Measurements from ENCODE around the gene SBF2.
"Not testable (repeated sequence)": the region's sequence is repeated elsewhere in the genome, so short reads cannot be mapped to it uniquely, and the experiment has no call there.

Gene SBF2

GRCh38 chr11:9745411-9746211 is 548.4 kb downstream of the SBF2 start:
- H3K4me3 ChIP-seq (ENCODE audit: low read depth, low read length) = no peak overlapping the region
- in situ Hi-C loops (cut with HindIII; ENCODE audit: low sequenced_read_pairs) = loop anchor here (10.0 kb wide), 1 partner anchor 71 kb away; no protein-coding TSS in a partner anchor
- no peak for DNase-seq (ENCODE audit: low read depth)

GRCh38 chr11:9743512-9743911 is 550.5 kb downstream of the SBF2 start:
- DNase-seq (ENCODE audit: low read depth); H3K4me3 ChIP-seq (ENCODE audit: low read depth, low read length): not testable (repeated sequence)
- in situ Hi-C loops (cut with HindIII; ENCODE audit: low sequenced_read_pairs) = loop anchor here (10.0 kb wide), 1 partner anchor 69 kb away; no protein-coding TSS in a partner anchor

More at GRCh38 chr11:9745411-9746211, 548.4 kb downstream of the SBF2 start:
- TF ChIP-seq, protein P1, sequence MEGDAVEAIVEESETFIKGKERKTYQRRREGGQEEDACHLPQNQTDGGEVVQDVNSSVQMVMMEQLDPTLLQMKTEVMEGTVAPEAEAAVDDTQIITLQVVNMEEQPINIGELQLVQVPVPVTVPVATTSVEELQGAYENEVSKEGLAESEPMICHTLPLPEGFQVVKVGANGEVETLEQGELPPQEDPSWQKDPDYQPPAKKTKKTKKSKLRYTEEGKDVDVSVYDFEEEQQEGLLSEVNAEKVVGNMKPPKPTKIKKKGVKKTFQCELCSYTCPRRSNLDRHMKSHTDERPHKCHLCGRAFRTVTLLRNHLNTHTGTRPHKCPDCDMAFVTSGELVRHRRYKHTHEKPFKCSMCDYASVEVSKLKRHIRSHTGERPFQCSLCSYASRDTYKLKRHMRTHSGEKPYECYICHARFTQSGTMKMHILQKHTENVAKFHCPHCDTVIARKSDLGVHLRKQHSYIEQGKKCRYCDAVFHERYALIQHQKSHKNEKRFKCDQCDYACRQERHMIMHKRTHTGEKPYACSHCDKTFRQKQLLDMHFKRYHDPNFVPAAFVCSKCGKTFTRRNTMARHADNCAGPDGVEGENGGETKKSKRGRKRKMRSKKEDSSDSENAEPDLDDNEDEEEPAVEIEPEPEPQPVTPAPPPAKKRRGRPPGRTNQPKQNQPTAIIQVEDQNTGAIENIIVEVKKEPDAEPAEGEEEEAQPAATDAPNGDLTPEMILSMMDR (IDR thresholded peaks at IDR 0.05; ENCODE audit: low read depth, low read length, missing control alignments) = no peak

- no peak overlapping the region for H3K4me3 ChIP-seq (ENCODE audit: low read depth, low read length)
- in situ Hi-C loops (cut with HindIII; ENCODE audit: low sequenced_read_pairs) = loop anchor here (10.0 kb wide), 1 partner anchor 66 kb away; no protein-coding TSS in a partner anchor
- DNase-seq (ENCODE audit: low read depth) = no peak
- TF ChIP-seq, protein P1 (IDR thresholded peaks at IDR 0.05; ENCODE audit: low read depth, low read length, missing control alignments) = no peak
Observed at GRCh38 chr11:9741260-9741659, 552.8 kb downstream of the SBF2 start.

DNA sequence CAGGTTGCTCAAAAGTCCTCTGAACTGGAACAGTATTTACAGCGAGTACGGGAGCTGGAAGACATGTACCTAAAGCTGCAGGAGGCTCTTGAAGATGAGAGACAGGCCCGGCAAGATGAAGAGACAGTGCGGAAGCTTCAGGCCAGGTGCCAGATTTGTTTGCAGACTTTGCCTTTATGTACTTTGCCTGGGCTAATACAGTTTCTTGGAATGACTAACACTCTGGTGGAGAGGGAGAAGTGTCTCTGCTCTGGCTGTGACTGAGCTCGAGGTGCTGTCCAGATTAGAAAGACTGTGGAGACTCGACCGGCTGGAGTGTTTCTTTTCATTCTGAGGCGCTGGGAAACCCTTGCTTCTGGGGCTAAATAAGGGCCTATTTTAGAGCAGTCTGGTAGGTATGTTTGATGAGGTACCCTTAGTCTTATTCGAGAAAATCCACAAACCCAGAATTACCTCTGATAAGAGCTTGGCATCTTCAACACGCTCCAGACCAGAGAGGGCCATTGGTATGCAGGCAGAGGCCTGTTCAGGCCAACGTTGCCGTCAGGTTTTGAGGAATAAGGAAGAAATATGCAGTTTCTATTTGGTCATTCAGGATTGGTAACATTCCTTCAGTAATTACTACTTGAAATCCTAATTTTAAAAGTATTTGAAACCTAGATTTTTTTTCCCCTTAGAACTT is 553.7 kb downstream of the SBF2 start:
- H3K4me3 ChIP-seq (ENCODE audit: low read depth, low read length) = no peak overlapping the region
- no peak for DNase-seq (ENCODE audit: low read depth)
- in situ Hi-C loops (cut with HindIII; ENCODE audit: low sequenced_read_pairs) = loop anchor here (10.0 kb wide), 1 partner anchor 66 kb away; no protein-coding TSS in a partner anchor
- TF ChIP-seq, protein P1 (IDR thresholded peaks at IDR 0.05; ENCODE audit: low read depth, low read length, missing control alignments) = no peak

- in situ Hi-C loops (cut with HindIII; ENCODE audit: low sequenced_read_pairs) = no loop called here
- TF ChIP-seq, protein P1 (IDR thresholded peaks at IDR 0.05; ENCODE audit: low read depth, low read length, missing control alignments) = no peak
- no peak overlapping the region for H3K4me3 ChIP-seq (ENCODE audit: low read depth, low read length)
- no peak for DNase-seq (ENCODE audit: low read depth)
Observed at GRCh38 chr11:9739123-9739900, 554.7 kb downstream of the SBF2 start.

GRCh38 chr11:9738707-9739106 is 555.3 kb downstream of the SBF2 start:
- H3K4me3 ChIP-seq (ENCODE audit: low read depth, low read length) = no peak overlapping the region
- no peak for DNase-seq (ENCODE audit: low read depth)
- TF ChIP-seq, protein P1 (IDR thresholded peaks at IDR 0.05; ENCODE audit: low read depth, low read length, missing control alignments) = no peak
- in situ Hi-C loops (cut with HindIII; ENCODE audit: low sequenced_read_pairs) = no loop called here
